GM15510 (cell line): Measurements from ENCODE around the gene UBE4A.
A peak's percentile ranks its signal among the peaks of the same experiment; 100 is the strongest.

Source experiments
- POLR2A ChIP-seq: IDR thresholded peaks from 3 replicates; pipeline ENCODE4 v1.6.1; 2011; ENCODE audit warnings: borderline replicate concordance; ENCODE audit not compliant: insufficient read length; ENCODE audit errors: extremely low read depth

The UBE4A gene

GRCh38 chr11:118410055-118410745 lies 50.8 kb downstream of the UBE4A start:
- TF ChIP-seq POLR2A, result no peak

GRCh38 chr11:118411530-118411929 lies 52.1 kb downstream of the UBE4A start:
- TF ChIP-seq POLR2A, result no peak

DNA sequence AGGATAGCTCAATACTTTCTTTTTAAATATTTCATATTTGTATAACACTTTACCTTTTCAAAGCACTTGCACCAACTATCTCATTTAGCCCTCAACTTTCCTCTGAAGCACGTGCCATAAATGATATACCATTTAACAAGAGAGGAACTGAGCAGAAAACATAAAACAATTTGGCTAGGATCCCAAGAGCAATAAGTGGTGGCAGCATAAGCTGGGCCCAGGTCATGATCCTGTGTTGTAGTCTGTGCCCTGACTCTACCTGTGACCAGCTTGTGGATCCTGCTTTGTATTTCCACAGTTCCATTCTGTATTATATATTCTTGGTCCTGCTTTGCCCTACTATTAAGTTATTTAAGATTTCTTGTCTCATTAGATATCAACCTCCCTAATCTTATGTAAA lies 53.5 kb downstream of the UBE4A start:
- no peak for TF ChIP-seq POLR2A

DNA sequence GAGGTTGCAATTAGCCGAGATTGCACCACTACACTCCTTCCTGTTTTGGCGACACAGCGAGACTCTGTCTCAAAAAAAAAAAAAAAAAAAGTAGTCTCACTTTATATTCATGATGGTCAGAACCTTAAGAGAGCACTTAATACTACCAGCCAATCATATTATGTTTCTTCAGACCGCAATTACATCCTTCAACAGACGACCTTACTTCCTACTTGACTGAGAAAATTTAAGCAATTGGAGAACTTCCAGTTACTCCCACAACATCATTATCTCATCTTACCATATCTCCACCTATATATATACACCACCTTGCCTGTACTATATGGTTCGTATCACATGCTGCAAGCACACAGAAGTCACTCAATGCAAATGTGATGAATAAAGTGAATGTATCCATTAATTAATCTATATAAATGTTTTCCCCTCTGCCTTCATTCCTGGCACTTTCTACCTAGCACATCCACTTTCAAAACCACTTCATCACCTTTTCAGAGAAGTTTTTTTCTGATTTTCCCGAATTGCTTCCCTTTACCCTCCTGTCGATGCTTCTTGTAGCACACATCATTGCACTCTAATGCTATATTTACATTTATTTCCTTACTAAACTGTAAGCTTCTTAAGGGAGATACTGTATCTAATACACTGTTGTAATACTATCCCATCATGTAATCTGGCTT lies 55.8 kb downstream of the UBE4A start:
- TF ChIP-seq POLR2A, result no peak

GRCh38 chr11:118415739-118416068 lies 56.3 kb downstream of the UBE4A start:
- no peak for TF ChIP-seq POLR2A

GRCh38 chr11:118417801-118418200 lies 58.4 kb downstream of the UBE4A start:
- no peak for TF ChIP-seq POLR2A

- TF ChIP-seq POLR2A, result no peak
Measured at GRCh38 chr11:118418766-118419165, 59.4 kb downstream of the UBE4A start.

- no peak for TF ChIP-seq POLR2A
Measured at GRCh38 chr11:118427707-118428106, 68.3 kb downstream of the UBE4A start.

GRCh38 chr11:118430956-118431355 lies 71.6 kb downstream of the UBE4A start:
- TF ChIP-seq POLR2A, result no peak

- TF ChIP-seq POLR2A, result no peak
Measured at GRCh38 chr11:118434123-118434552, 74.7 kb downstream of the UBE4A start.

- TF ChIP-seq POLR2A, result no peak
Measured at GRCh38 chr11:118434553-118435289, 75.3 kb downstream of the UBE4A start.

GRCh38 chr11:118435290-118435892 lies 76.0 kb downstream of the UBE4A start:
- peak; percentile 71 for TF ChIP-seq POLR2A

DNA sequence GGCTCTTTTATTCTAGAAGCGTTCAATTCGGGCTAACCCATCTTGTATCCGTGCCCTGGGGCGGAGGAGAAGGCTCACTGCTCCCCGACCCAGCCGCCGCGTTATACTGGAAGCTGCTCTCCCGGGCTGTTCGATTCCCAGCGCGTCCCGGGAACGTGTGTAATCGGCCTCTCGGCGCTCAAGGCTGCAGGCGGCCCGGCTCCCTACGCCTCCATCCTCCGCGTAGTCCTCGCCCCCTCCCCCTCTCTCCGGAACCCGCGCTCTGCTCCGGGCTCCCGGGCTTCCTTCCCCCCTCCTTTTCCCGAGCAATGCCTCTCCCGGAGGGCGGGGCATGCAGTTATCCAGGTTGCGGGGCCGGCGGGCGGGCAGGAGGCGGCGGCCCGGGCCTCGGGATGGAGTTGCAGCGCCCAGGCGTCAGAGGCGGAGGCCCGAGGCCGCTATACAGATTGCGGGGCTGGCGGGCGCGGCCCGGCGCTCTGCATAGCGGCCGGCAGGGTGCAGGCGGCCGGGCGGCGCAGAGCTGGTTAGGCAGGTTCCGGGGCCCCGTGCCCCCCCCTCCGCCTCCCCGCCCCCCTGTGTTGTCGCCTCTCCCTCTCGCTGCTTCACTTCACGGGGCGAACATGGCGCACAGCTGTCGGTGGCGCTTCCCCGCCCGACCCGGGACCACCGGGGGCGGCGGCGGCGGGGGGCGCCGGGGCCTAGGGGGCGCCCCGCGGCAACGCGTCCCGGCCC lies 76.7 kb downstream of the UBE4A start, which contains the start of gene KMT2A:
Gene KMT2A, plus strand, starts transcription at position 600 of the 732 bp plus-strand sequence. Its CDS starts 21 bp downstream, at position 621.
- peak; percentile 64 for TF ChIP-seq POLR2A

GRCh38 chr11:118436639-118437207 lies 77.3 kb downstream of the UBE4A start:
- TF ChIP-seq POLR2A, result no peak
